Lung (tissue), 12 donors: ENCODE data around the gene EPB41L2. TPM values are rescaled to one million over a fixed set of nuclear protein-coding genes. Genes with fewer than 3 reads are reported as not detected.
"Not testable (repeated sequence)": the region's sequence is repeated elsewhere in the genome, so short reads cannot be mapped to it uniquely, and the experiment has no call there.

Experiments
- ATAC-seq: fragments of 200-7000 bp; cut with Tn5 transposase; one replicate; pipeline ENCODE4 v1.9.1; 2020; ENCODE audit warnings: moderate number of reproducible peaks; ENCODE audit not compliant: insufficient read depth, low FRiP score
- DNase-seq, 3 donors: peaks; one replicate each; pipeline ENCODE4 v3.0.0-alpha.2; 2013 to 2017
- H3K27ac ChIP-seq, 2 donors: one replicate each; pipeline ENCODE4 v1.5.1; 2013; ENCODE audit warnings: mild to moderate bottlenecking in 2 of 2, moderate library complexity in 2 of 2, control low read depth in 1 of 2, inconsistent platforms in 1 of 2, low read depth in 1 of 2, low read length in 1 of 2
- H3K27me3 ChIP-seq, 3 donors: one replicate each; pipeline ENCODE4 v1.5.1; 2013; ENCODE audit warnings: low read length in 2 of 3; ENCODE audit not compliant: control insufficient read depth in 3 of 3, insufficient read depth in 3 of 3
- H3K36me3 ChIP-seq, 4 donors: one replicate each; pipeline ENCODE4 v1.5.1; 2013; ENCODE audit warnings: low read length in 4 of 4, mild to moderate bottlenecking in 1 of 4, moderate library complexity in 1 of 4; ENCODE audit not compliant: control insufficient read depth in 4 of 4, insufficient read depth in 4 of 4
- H3K4me1 ChIP-seq, 5 donors: one replicate each; pipeline ENCODE4 v1.5.1; 2013; ENCODE audit warnings: low read length in 5 of 5, mild to moderate bottlenecking in 2 of 5, moderate library complexity in 1 of 5; ENCODE audit not compliant: control insufficient read depth in 5 of 5, insufficient read depth in 5 of 5
- H3K4me3 ChIP-seq: one replicate; pipeline ENCODE4 v1.5.1; 2013; ENCODE audit warnings: mild to moderate bottlenecking, control low read depth, moderate library complexity
- H3K9ac ChIP-seq, 2 donors: one replicate each; pipeline ENCODE4 v1.5.1; 2013; ENCODE audit warnings: low read length in 2 of 2, control low read depth in 1 of 2; ENCODE audit not compliant: insufficient read depth in 1 of 2
- H3K9me3 ChIP-seq, 4 donors: one replicate each; pipeline ENCODE4 v1.5.1; 2013; ENCODE audit warnings: low read length in 3 of 4, mild to moderate bottlenecking in 1 of 4, moderate library complexity in 1 of 4; ENCODE audit not compliant: control insufficient read depth in 4 of 4, insufficient read depth in 3 of 4
- WGBS, 2 donors: extraction: QIAGEN DNeasy Blood & Tissue Kit; methylation state at CpG; one replicate each; pipeline ENCODE4 v1.1.7; 2013; 5-methylcytosine and 5-hydroxymethylcytosine counted together
- polyA plus RNA-seq, 2 donors: library from polyadenylated mRNA; stranded (reverse); fragments of 200-250 nt; gene quantifications; one replicate each; pipeline ENCODE4 v1.2.1, GENCODE V29; 2013
- total RNA-seq, 2 donors: library from RNA; depleted of rRNA in 1 of 2; stranded (reverse); fragments of >200 nt in 1 of 2; gene quantifications; one replicate each; pipeline ENCODE4 v1.2.1, GENCODE V29; 2014 to 2021
- TF ChIP-seq, protein P1 (sequence below): IDR thresholded peaks from 2 replicates; pipeline ENCODE4 v1.5.1; 2012; ENCODE audit warnings: mild to moderate bottlenecking; ENCODE audit errors: control extremely low read depth, extremely low read depth
- donor health status: control.
- donor health status: control.
- donor health status: Bipolar disorder and iron deficiency.
- donor health status: healthy.
- donor health status: DM: yes; HTN: yes; CAD: no.

The EPB41L2 gene
- total and polyA plus RNA-seq, 4 donors, result 21.9 to 265 (median 52.7) TPM

DNA sequence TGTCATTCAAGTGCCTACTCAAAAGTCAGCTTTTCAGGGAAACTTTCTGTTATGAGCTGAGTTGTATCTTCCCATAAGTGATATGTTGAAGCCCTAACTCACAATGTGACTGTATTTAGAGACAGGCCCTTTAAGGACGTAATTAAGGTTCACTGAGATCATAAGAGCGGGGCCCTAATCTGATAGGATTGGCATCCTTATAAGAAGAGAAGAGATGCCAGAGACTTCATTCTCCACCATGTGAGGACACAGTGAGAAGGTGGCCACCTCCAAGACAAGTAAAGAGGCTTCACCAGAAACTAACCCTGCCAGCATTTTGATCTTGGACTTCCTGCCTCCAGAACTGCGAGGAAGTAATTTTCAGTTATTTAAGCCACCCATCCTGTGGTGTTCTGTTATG lies 248.5 kb downstream of the EPB41L2 start:
- no peaks in the 10 kb centered on the region for H3K27me3 ChIP-seq
- H3K9ac ChIP-seq, result no peak overlapping the region

DNA sequence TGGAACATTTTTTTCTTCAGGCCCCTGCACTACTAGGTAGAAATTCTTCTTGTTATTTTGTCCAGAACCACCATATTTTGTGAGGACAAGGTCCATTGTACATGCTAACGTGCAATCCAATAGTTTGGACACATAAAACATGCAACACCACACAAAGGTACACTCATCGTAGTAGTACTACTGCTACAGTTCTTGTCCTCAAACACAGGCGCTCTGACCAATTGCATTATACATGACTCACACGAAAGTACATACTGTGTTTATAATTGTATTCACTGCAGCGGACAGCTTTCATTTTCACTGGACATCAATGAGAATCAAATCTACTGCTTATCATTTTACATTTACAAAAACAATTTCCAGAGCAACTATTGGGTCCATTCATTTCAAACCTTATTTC lies 251.1 kb downstream of the EPB41L2 start:
- no peaks in the 10 kb centered on the region for H3K36me3 ChIP-seq
- no peaks in the 10 kb centered on the region for H3K4me1 ChIP-seq
- H3K27ac ChIP-seq, result no peak overlapping the region
- H3K27me3 ChIP-seq, result no peaks in the 10 kb centered on the region
- DNase-seq (no peak), ATAC-seq (no peak)
- no peaks in the 10 kb centered on the region for H3K9me3 ChIP-seq
- WGBS, 2 donors, result 91 to 94% methylated on average over 5 of the region's 5 CpGs
- TF ChIP-seq, protein P1, sequence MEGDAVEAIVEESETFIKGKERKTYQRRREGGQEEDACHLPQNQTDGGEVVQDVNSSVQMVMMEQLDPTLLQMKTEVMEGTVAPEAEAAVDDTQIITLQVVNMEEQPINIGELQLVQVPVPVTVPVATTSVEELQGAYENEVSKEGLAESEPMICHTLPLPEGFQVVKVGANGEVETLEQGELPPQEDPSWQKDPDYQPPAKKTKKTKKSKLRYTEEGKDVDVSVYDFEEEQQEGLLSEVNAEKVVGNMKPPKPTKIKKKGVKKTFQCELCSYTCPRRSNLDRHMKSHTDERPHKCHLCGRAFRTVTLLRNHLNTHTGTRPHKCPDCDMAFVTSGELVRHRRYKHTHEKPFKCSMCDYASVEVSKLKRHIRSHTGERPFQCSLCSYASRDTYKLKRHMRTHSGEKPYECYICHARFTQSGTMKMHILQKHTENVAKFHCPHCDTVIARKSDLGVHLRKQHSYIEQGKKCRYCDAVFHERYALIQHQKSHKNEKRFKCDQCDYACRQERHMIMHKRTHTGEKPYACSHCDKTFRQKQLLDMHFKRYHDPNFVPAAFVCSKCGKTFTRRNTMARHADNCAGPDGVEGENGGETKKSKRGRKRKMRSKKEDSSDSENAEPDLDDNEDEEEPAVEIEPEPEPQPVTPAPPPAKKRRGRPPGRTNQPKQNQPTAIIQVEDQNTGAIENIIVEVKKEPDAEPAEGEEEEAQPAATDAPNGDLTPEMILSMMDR, result no peak
- H3K9ac ChIP-seq, result no peak overlapping the region
- H3K4me3 ChIP-seq, result no peak overlapping the region

More for the DNA sequence above, 248.5 kb downstream of the EPB41L2 start:
- Histone ChIP-seq H3K4me3 (no peak overlapping the region), H3K36me3 (no peaks in the 10 kb centered on the region), H3K4me1 (no peaks in the 10 kb centered on the region), H3K27ac (no peak overlapping the region), H3K9me3 (no peaks in the 10 kb centered on the region)
- 94% methylated on average over 3 of the region's 3 CpGs for WGBS, 2 donors
- no peak for DNase-seq
- TF ChIP-seq, protein P1, result no peak
- no peak for ATAC-seq

DNA sequence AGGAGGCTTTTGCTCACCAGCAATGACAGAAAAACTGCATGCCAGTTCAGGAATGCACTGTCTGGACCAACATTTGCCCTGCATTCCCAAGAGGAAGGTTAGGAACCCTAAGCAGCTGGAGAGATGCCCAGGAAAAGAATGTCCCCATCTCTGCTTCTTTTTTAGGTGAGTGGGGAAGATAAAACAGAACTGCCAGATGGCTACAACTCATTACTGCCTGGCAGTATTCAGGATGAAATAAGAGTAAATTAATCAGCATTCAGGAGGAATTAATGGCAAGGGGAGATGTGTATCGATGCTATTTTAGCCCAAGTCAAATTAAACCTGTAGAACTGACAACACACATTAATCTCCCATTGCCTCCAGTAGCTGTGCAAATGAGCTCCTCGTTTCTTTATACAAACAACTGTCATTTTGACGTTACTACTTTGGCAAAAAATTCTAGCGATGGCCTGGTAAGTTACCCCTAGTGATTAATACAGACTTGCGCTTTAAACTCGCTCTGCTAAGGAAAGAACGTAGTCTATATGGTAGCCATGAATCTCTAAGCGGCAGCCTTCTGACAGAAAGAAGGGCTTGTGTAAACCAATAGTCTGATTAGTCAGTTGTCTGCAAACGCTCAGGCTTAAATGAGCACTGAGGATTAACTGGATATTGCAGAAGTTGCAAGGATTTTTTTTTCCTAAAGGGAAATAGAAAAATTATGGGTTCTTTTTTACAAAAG lies 252.6 kb downstream of the EPB41L2 start:
- H3K9ac ChIP-seq, result no peak overlapping the region
- H3K27me3 ChIP-seq, result no peaks in the 10 kb centered on the region
- DNase-seq (peak in 1 of 3 donors; percentile 6), ATAC-seq (no peak)
- H3K27ac ChIP-seq, result no peak overlapping the region
- H3K4me1 ChIP-seq, result no peaks in the 10 kb centered on the region
- WGBS, 2 donors, result 56 to 79% methylated on average over 9 of the region's 9 CpGs
- H3K9me3 ChIP-seq, result no peaks in the 10 kb centered on the region
- TF ChIP-seq, protein P1, result no peak
- H3K36me3 ChIP-seq, result no peaks in the 10 kb centered on the region
- no peak overlapping the region for H3K4me3 ChIP-seq

DNA sequence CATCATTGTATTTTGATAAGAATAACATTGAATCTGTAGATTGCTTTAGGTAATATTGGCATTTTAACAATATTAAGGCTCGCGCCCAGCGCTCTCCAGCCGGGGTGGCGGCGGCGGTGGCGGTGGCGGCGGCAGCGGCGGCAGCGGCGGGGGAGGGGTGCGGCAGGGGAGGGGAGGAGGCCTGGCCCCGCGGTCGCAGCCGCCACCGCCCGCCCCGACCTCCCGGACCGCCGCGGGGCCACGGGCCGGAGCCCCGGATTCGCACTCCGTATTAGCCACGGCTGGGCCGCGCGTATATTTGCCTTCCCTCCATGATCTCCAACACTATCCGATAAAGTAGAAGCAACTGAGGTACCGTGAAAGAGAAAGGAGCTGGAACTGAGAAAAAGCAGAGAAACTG lies 261.7 kb downstream of the EPB41L2 start:
- not testable (repeated sequence) for H3K27ac ChIP-seq, H3K4me3 ChIP-seq, ATAC-seq, H3K9me3 ChIP-seq, H3K4me1 ChIP-seq, H3K36me3 ChIP-seq, DNase-seq, H3K27me3 ChIP-seq, H3K9ac ChIP-seq
- 97 to 98% methylated on average over 36 to 37 of the region's 37 CpGs for WGBS, 2 donors
